Astrocyte of the cerebellum (primary cell): Measurements from ENCODE around the gene FANCC.
A peak's percentile ranks its signal among the peaks of the same experiment; 100 is the strongest.

Source experiments
- DNase-seq: peaks from one replicate; pipeline ENCODE4 v3.0.0-alpha.2; 2011; ENCODE audit warnings: low read depth
- H3K4me3 ChIP-seq: 2 replicates; pipeline ENCODE4 v1.5.1; 2011; ENCODE audit warnings: mild to moderate bottlenecking, low read depth, low read length, moderate library complexity
- in situ Hi-C: cut with HindIII; loops from 2 replicates; pipeline ENCODE4 v1.10.0; 2017; ENCODE audit warnings: low sequenced_read_pairs
- TF ChIP-seq, protein P1 (sequence below): IDR thresholded peaks from 2 replicates; pipeline ENCODE4 v1.5.1; 2012; ENCODE audit warnings: low read length, low read depth, moderate library complexity, mild to moderate bottlenecking; ENCODE audit errors: missing control alignments

FANCC gene

DNA sequence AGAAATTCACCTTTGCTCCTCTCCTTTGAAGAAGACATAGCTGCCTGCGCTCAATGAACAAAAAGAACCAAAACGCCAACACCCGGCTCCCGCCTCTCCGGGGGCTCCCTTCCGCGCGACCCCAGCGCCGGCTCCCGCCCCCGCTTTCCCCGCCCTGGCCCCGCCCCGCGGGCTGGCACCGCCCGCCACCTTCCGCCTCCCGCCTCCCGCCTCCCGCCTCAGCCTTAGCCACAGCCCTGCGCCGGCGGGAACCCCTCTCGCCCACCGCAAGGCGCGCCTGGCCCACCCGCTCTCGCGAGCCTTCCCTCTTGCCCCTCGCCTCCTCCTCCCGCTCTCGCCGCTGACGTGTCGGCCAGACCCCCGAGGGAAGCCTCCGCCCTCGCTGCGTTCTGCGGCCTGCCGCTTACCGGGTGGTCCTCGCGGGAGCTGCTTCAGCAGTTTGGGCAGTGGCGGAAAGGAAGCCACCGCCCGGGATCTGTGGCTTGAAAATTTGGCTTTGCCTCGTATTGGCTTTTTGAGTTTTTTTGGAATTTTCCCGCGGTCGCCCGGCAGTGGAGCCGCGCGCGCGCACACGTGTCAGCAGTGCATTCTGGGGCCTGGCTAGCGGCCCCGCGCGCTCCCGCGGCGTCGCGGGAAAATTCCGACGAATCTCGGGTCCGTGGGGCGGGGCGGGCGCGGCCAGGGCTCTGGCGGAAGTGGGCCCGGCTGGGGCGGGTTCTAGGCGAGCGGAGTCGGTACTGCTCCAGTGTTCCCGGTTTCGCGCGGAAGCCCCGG is at the start of gene FANCC:
Gene FANCC (minus strand): TSS at position 591 of the 774 bp plus-strand sequence. CDS start 68,418 bp downstream, outside the sequence.
- in situ Hi-C loops: no loop called here
- H3K4me3 ChIP-seq: peak within 1 kb of the TSS; percentile 84
- TF ChIP-seq, protein P1, sequence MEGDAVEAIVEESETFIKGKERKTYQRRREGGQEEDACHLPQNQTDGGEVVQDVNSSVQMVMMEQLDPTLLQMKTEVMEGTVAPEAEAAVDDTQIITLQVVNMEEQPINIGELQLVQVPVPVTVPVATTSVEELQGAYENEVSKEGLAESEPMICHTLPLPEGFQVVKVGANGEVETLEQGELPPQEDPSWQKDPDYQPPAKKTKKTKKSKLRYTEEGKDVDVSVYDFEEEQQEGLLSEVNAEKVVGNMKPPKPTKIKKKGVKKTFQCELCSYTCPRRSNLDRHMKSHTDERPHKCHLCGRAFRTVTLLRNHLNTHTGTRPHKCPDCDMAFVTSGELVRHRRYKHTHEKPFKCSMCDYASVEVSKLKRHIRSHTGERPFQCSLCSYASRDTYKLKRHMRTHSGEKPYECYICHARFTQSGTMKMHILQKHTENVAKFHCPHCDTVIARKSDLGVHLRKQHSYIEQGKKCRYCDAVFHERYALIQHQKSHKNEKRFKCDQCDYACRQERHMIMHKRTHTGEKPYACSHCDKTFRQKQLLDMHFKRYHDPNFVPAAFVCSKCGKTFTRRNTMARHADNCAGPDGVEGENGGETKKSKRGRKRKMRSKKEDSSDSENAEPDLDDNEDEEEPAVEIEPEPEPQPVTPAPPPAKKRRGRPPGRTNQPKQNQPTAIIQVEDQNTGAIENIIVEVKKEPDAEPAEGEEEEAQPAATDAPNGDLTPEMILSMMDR: no peak
- DNase-seq: peak; percentile 80

DNA sequence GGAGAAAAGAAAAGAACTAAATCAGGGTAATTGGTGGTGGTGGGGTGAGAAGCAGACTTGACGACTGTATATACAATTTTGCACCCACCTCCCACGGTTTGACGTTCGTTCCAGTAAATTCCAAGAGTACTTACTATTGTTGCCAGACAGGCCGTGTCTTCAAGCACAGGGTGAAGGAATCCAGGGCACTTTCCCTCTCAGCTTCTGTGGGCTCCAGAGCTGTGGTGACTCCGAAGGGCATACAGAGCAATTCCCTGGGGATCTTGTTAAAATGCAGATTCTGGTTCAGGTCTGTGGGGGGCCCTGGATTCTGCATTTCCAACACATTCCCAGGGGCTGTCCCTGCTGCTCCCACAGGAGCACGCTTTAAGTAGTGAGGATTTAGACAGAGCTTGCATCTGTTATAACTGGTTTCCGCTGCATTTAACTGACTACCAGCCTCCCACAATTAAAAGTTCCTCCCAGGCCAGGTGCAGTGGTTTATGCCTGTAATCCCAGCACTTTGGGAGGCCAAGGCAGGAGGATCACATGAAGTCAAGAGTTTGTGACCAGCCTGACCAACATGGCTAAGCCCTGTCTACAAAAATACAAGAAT is 49.3 kb upstream of the FANCC start:
- in situ Hi-C loops: no loop called here

GRCh38 chr9:95365766-95366165 is 48.3 kb upstream of the FANCC start:
- no peak overlapping the region for H3K4me3 ChIP-seq
- TF ChIP-seq, protein P1: no peak
- no peak for DNase-seq
- in situ Hi-C loops: no loop called here

More for the DNA sequence above, 49.3 kb upstream of the FANCC start:
- no peak for DNase-seq
- TF ChIP-seq, protein P1: no peak
- no peak overlapping the region for H3K4me3 ChIP-seq

GRCh38 chr9:95363051-95363841 is 45.7 kb upstream of the FANCC start:
- in situ Hi-C loops: no loop called here
- no peak overlapping the region for H3K4me3 ChIP-seq
- TF ChIP-seq, protein P1: no peak
- DNase-seq: no peak

DNA sequence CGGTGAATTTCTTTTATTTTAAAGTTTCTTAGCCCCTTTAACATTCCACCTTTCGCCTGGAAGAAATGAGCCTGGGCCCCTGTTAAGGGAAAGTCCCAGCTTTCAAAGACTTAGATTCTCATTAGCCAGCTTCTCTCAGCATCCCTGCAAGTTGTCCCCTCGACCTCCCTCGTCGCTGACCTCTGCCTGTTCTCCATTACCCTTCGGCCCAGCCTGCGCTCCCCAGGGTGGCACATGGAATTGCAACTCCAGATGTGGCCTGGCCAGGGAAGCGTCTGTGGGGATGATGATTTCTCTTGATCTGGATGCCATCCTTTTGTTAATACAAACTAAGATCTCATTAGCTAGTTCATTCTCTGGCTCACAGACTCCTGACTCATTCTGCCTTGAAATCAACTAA is 43.4 kb upstream of the FANCC start:
- no peak for DNase-seq
- in situ Hi-C loops: no loop called here
- TF ChIP-seq, protein P1: no peak
- H3K4me3 ChIP-seq: no peak overlapping the region

DNA sequence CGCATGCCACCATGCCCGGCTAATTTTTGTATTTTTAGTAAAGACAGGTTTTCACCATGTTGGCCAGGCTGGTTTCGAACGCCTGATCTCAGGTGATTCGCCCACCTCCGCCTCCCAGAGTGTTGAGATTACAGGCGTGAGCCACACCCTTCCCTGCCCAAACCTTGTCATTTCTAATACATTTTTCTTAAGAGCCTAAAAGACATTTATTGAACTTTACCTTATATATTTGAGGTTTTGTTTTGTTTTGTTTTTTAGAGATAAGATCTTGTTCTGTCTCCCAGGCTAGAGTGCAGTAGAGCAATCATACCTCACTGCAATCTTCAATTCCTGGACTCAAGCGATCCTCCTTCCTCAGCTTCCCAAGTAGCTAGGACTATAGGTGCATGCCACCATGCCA is 39.8 kb upstream of the FANCC start:
- in situ Hi-C loops: no loop called here
- TF ChIP-seq, protein P1: no peak
- H3K4me3 ChIP-seq: no peak overlapping the region
- DNase-seq: no peak
